NK-92 treated with Interleukin-12 subunit alpha and Interleukin-12 subunit beta, amount 100 ng/mL, for 24 hours (cell line): Measurements from ENCODE around the gene TRMT61A.
A peak's percentile ranks its signal among the peaks of the same experiment; 100 is the strongest.

Source experiments
- DNase-seq: peaks from one replicate; lab custom pipeline; 2025; lab: John Stamatoyannopoulos, UW

TRMT61A gene

GRCh38 chr14:103528587-103529382, at the start of gene TRMT61A:
TSS of gene TRMT61A (plus strand) at chr14:103529196. CDS start at chr14:103529979, 783 bp downstream.
- DNase-seq = peak; percentile 63

- no peak for DNase-seq
These were observed 48.4 kb upstream of the TRMT61A start for GRCh38 chr14:103480595-103480994.

GRCh38 chr14:103483600-103483999, 45.4 kb upstream of the TRMT61A start:
- DNase-seq = no peak

GRCh38 chr14:103485504-103485903, 43.5 kb upstream of the TRMT61A start:
- no peak for DNase-seq

- no peak for DNase-seq
These were observed 40.9 kb upstream of the TRMT61A start for GRCh38 chr14:103488071-103488470.

- no peak for DNase-seq
These were observed 40.0 kb upstream of the TRMT61A start for GRCh38 chr14:103488960-103489359.

- DNase-seq = no peak
These were observed 39.4 kb upstream of the TRMT61A start for GRCh38 chr14:103489621-103490020.

GRCh38 chr14:103491691-103492090, 37.3 kb upstream of the TRMT61A start:
- DNase-seq = no peak

- no peak for DNase-seq
These were observed 36.7 kb upstream of the TRMT61A start for GRCh38 chr14:103492156-103492925.

- DNase-seq = no peak
These were observed 33.1 kb upstream of the TRMT61A start for GRCh38 chr14:103495854-103496253.

- no peak for DNase-seq
These were observed 32.2 kb upstream of the TRMT61A start for GRCh38 chr14:103496776-103497175.

- DNase-seq = no peak
These were observed 29.3 kb upstream of the TRMT61A start for GRCh38 chr14:103499709-103500108.

GRCh38 chr14:103500148-103500990, 28.6 kb upstream of the TRMT61A start:
- peak; percentile 23 for DNase-seq

GRCh38 chr14:103501041-103501870, 27.7 kb upstream of the TRMT61A start:
- no peak for DNase-seq

GRCh38 chr14:103501921-103502669, 26.9 kb upstream of the TRMT61A start:
- DNase-seq = no peak

GRCh38 chr14:103502877-103503276, 26.1 kb upstream of the TRMT61A start:
- no peak for DNase-seq

- no peak for DNase-seq
These were observed 25.7 kb upstream of the TRMT61A start for GRCh38 chr14:103503296-103503695.

GRCh38 chr14:103504991-103505565, 23.9 kb upstream of the TRMT61A start:
- no peak for DNase-seq

- no peak for DNase-seq
These were observed 21.2 kb upstream of the TRMT61A start for GRCh38 chr14:103507751-103508150.
